ENCODE data around the gene ARMH1.

ARMH1 gene

GRCh38 chr1:44707959-44708831, 33.7 kb downstream of the ARMH1 start:
- no peak for TF ChIP-seq GATA2 (IDR thresholded peaks at IDR 0.05; ENCODE audit: low read depth, low read length)
- no peak for TF ChIP-seq GATA3 (IDR thresholded peaks at IDR 0.05; ENCODE audit: low read depth, low read length)

GRCh38 chr1:44713321-44713781, 38.8 kb downstream of the ARMH1 start:
- no peak for TF ChIP-seq GATA2 (IDR thresholded peaks at IDR 0.05; ENCODE audit: low read depth, low read length)
- no peak for TF ChIP-seq GATA3 (IDR thresholded peaks at IDR 0.05; ENCODE audit: low read depth, low read length)

GRCh38 chr1:44714532-44714931, 40.0 kb downstream of the ARMH1 start:
- TF ChIP-seq GATA3 (IDR thresholded peaks at IDR 0.05; ENCODE audit: low read depth, low read length): no peak
- no peak for TF ChIP-seq GATA2 (IDR thresholded peaks at IDR 0.05; ENCODE audit: low read depth, low read length)

- TF ChIP-seq GATA3 (IDR thresholded peaks at IDR 0.05; ENCODE audit: low read depth, low read length) (no peak), GATA2 (IDR thresholded peaks at IDR 0.05; ENCODE audit: low read depth, low read length) (no peak)
Measured at GRCh38 chr1:44714944-44715571, 40.5 kb downstream of the ARMH1 start.

GRCh38 chr1:44717156-44717555, 42.6 kb downstream of the ARMH1 start:
- TF ChIP-seq GATA2 (IDR thresholded peaks at IDR 0.05; ENCODE audit: low read depth, low read length) (no peak), GATA3 (IDR thresholded peaks at IDR 0.05; ENCODE audit: low read depth, low read length) (no peak)

- TF ChIP-seq GATA3 (IDR thresholded peaks at IDR 0.05; ENCODE audit: low read depth, low read length) (no peak), GATA2 (IDR thresholded peaks at IDR 0.05; ENCODE audit: low read depth, low read length) (no peak)
Measured at GRCh38 chr1:44717653-44718052, 43.1 kb downstream of the ARMH1 start.

GRCh38 chr1:44718091-44718490, 43.6 kb downstream of the ARMH1 start:
- TF ChIP-seq GATA2 (IDR thresholded peaks at IDR 0.05; ENCODE audit: low read depth, low read length): no peak
- no peak for TF ChIP-seq GATA3 (IDR thresholded peaks at IDR 0.05; ENCODE audit: low read depth, low read length)

GRCh38 chr1:44719318-44719717, 44.8 kb downstream of the ARMH1 start:
- TF ChIP-seq GATA3 (IDR thresholded peaks at IDR 0.05; ENCODE audit: low read depth, low read length) (no peak), GATA2 (IDR thresholded peaks at IDR 0.05; ENCODE audit: low read depth, low read length) (no peak)

- TF ChIP-seq GATA2 (IDR thresholded peaks at IDR 0.05; ENCODE audit: low read depth, low read length) (no peak), GATA3 (IDR thresholded peaks at IDR 0.05; ENCODE audit: low read depth, low read length) (no peak)
Measured at GRCh38 chr1:44720281-44720680, 45.8 kb downstream of the ARMH1 start.

- TF ChIP-seq GATA2 (IDR thresholded peaks at IDR 0.05; ENCODE audit: low read depth, low read length) (no peak), GATA3 (IDR thresholded peaks at IDR 0.05; ENCODE audit: low read depth, low read length) (no peak)
Measured at GRCh38 chr1:44721485-44722361, 47.2 kb downstream of the ARMH1 start.

- TF ChIP-seq GATA2 (IDR thresholded peaks at IDR 0.05; ENCODE audit: low read depth, low read length): no peak
Measured at GRCh38 chr1:44723064-44723463, 48.5 kb downstream of the ARMH1 start.

GRCh38 chr1:44723496-44724295, 49.2 kb downstream of the ARMH1 start:
- no peak for TF ChIP-seq GATA2 (IDR thresholded peaks at IDR 0.05; ENCODE audit: low read depth, low read length)
- no peak for TF ChIP-seq GATA3 (IDR thresholded peaks at IDR 0.05; ENCODE audit: low read depth, low read length)

- TF ChIP-seq GATA2 (IDR thresholded peaks at IDR 0.05; ENCODE audit: low read depth, low read length): no peak
- no peak for TF ChIP-seq GATA3 (IDR thresholded peaks at IDR 0.05; ENCODE audit: low read depth, low read length)
Measured at GRCh38 chr1:44724296-44724954, 49.9 kb downstream of the ARMH1 start.

Data from SH-SY5Y (cell line).